HEK293T (cell line): ENCODE measurements around the gene SLC7A6.

ENCODE experiments used
- BHLHE40 ChIP-seq: fragments of 450-650 bp; IDR thresholded peaks from 2 replicates; pipeline ENCODE4 v1.6.1; 2016; ENCODE audit warnings: mild to moderate bottlenecking, moderate library complexity, borderline replicate concordance
- CTBP1 ChIP-seq: fragments of 450-650 bp; IDR thresholded peaks from 2 replicates; pipeline ENCODE4 v1.6.1; 2016; ENCODE audit warnings: borderline replicate concordance
- FOXA1 ChIP-seq: fragments of 450-650 bp; IDR thresholded peaks from 2 replicates; pipeline ENCODE4 v1.6.1; 2016; ENCODE audit warnings: mild to moderate bottlenecking
- FOXK2 ChIP-seq: fragments of 450-650 bp; IDR thresholded peaks from 2 replicates; pipeline ENCODE4 v1.6.1; 2016; ENCODE audit warnings: mild to moderate bottlenecking
- FOXM1 ChIP-seq: fragments of 450-650 bp; IDR thresholded peaks from 2 replicates; pipeline ENCODE4 v1.6.1; 2017; ENCODE audit warnings: mild to moderate bottlenecking, borderline replicate concordance
- LEF1 ChIP-seq: fragments of 450-650 bp; IDR thresholded peaks from 2 replicates; pipeline ENCODE4 v1.6.1; 2017; ENCODE audit warnings: mild to moderate bottlenecking, borderline replicate concordance
- NFRKB ChIP-seq: fragments of 450-650 bp; IDR thresholded peaks from 2 replicates; pipeline ENCODE4 v1.6.1; 2016; ENCODE audit warnings: mild to moderate bottlenecking, moderate library complexity
- SP1 ChIP-seq: fragments of 450-650 bp; IDR thresholded peaks from 2 replicates; pipeline ENCODE4 v1.6.1; 2017
- TARDBP ChIP-seq: fragments of 450-650 bp; IDR thresholded peaks from 2 replicates; pipeline ENCODE4 v1.6.1; 2016
- ZNF384 ChIP-seq: fragments of 450-650 bp; IDR thresholded peaks from 2 replicates; pipeline ENCODE4 v1.6.1; 2016

DNA sequence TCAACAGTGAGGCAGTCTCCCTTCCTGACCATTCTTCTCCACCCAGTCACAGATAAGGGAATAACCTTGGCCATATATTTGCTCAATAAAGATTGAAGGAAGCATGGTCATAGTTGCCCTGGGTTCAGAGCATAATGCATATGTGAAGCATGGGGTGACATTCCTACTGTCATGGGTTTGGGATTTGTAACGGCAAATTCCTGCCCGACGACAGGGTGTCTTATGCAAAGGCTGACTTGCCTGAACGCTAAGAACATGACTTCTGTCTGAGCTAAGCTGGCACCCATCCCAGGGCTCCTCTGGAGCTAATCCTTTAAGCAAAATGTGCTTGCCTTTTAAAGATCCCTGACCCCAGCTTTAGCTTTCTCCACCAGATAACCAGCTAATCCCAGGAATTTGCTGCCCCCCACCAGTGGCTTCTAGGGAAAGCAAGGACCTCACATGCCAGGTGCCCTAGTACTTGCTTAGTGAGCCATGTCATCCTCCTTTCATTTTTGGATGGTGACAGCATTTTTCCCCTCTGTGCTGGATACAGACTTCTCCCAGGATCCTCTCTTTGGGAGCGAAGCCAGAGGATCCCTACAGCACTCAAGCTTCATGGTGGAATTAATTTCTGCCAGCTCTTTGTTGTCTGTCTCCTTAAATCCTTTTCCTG lies 34.7 kb downstream of the SLC7A6 start:
- TF ChIP-seq FOXM1 = no peak
- TF ChIP-seq BHLHE40 = no peak
- TF ChIP-seq ZNF384 = no peak
- no peak for TF ChIP-seq FOXK2
- TF ChIP-seq FOXA1 = no peak
- no peak for TF ChIP-seq NFRKB
- no peak for TF ChIP-seq SP1
- no peak for TF ChIP-seq TARDBP
- TF ChIP-seq CTBP1 = no peak
- no peak for TF ChIP-seq LEF1
